ENCODE results near the gene ZNF778. TPM values are rescaled to one million over a fixed set of nuclear protein-coding genes. Genes with fewer than 3 reads are reported as not detected.

The ZNF778 gene
- total and polyA plus RNA-seq, 2 donors (not counting 1 experiment from before 2014, with no cell fraction given): 2.2 to 13.4 TPM

DNA sequence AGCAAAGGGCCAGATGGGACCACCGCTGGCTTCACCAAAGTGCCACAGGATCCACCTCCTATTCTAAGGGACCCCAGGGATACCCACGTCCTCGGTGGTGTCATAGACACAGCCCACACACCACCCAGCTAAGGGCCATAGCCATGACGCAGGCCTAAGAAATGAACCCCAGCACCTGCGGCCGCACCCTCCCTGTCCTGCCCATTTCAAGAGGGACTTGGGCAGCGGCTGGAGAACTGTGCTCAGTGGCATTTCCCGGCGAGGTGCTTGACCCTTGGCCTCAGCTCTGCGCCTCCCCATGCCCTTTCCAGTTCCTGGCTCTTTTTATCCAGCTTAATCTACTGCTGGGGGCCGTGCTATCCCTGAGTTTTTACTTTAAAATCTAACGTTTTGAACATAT is 27.3 kb downstream of the ZNF778 start:
- H2AFZ ChIP-seq (ENCODE audit: insufficient read depth, low read depth, low read length, poor library complexity, severe bottlenecking): no peak overlapping the region
- DNase-seq (no peak), ATAC-seq (ENCODE audit: low read depth) (no peak)
- Mint-ChIP-seq H3K27ac (no peak overlapping the region), H3K4me1 (peaks cover 15% of the 10 kb centered on the region), H3K27me3 (no peaks in the 10 kb centered on the region), H3K9me3 (ENCODE audit: insufficient read depth) (no peaks in the 10 kb centered on the region), H3K4me3 (no peak overlapping the region)
- intact Hi-C loops (cut with micrococcal nuclease): loop anchor here (10.0 kb wide), 1 partner anchor 410 kb away; the partner anchor contains the start of genes CHMP1A and SPATA33
- H3K9ac ChIP-seq (ENCODE audit: low read length): no peak overlapping the region
- H3K27ac ChIP-seq (ENCODE audit: low read length in 2 of 2): no peak overlapping the region
- peaks cover 0 to 27% (median under 1%) of the 10 kb centered on the region in 3 donors for H3K9me3 ChIP-seq (ENCODE audit: control extremely low read depth in 1 of 3, control insufficient read depth in 2 of 3, insufficient read depth in 1 of 3, low read length in 2 of 3)
- no peak overlapping the region for H3K4me2 ChIP-seq (replicated peaks; ENCODE audit: low read depth, low read length, poor library complexity, severe bottlenecking)
- TF ChIP-seq, protein P1, sequence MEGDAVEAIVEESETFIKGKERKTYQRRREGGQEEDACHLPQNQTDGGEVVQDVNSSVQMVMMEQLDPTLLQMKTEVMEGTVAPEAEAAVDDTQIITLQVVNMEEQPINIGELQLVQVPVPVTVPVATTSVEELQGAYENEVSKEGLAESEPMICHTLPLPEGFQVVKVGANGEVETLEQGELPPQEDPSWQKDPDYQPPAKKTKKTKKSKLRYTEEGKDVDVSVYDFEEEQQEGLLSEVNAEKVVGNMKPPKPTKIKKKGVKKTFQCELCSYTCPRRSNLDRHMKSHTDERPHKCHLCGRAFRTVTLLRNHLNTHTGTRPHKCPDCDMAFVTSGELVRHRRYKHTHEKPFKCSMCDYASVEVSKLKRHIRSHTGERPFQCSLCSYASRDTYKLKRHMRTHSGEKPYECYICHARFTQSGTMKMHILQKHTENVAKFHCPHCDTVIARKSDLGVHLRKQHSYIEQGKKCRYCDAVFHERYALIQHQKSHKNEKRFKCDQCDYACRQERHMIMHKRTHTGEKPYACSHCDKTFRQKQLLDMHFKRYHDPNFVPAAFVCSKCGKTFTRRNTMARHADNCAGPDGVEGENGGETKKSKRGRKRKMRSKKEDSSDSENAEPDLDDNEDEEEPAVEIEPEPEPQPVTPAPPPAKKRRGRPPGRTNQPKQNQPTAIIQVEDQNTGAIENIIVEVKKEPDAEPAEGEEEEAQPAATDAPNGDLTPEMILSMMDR (IDR thresholded peaks at IDR 0.05): no peak
- TF ChIP-seq EZH2 (IDR thresholded peaks at IDR 0.05; ENCODE audit: borderline replicate concordance, insufficient read depth, low read depth, low read length, poor library complexity, severe bottlenecking): no peak
- no peaks in the 10 kb centered on the region for H4K20me1 ChIP-seq (ENCODE audit: control insufficient read depth, insufficient read depth, low read length, poor library complexity, severe bottlenecking)
- peaks cover 3 to 21% of the 10 kb centered on the region in 2 donors for H3K4me1 ChIP-seq (ENCODE audit: control insufficient read depth in 2 of 2, insufficient read depth in 2 of 2, low read length in 2 of 2)
- no peaks in the 10 kb centered on the region for H3K36me3 ChIP-seq (replicated peaks in 1 of 2; ENCODE audit: control extremely low read depth in 1 of 2, control insufficient read depth in 1 of 2, extremely low read depth in 1 of 2, insufficient read depth in 2 of 2, low read length in 1 of 2)
- 86% methylated on average over 10 of the region's 12 CpGs for WGBS (ENCODE audit: insufficient coverage)
- no peaks in the 10 kb centered on the region for H3K27me3 ChIP-seq (replicated peaks in 1 of 4; ENCODE audit: control extremely low read depth in 1 of 4, control insufficient read depth in 3 of 4, insufficient read depth in 4 of 4, low read length in 3 of 4)
- CTCF ChIA-PET: interaction anchor here (1.2 kb wide), 1 partner anchor 44 kb away, joined by 3 read pairs; no protein-coding TSS in a partner anchor
- no peaks in the 10 kb centered on the region for H3K79me2 ChIP-seq (ENCODE audit: control insufficient read depth, insufficient read depth, low read length)
- POLR2A ChIA-PET: no interaction called here
- H3K4me3 ChIP-seq (ENCODE audit: control extremely low read depth in 1 of 5, extremely low read depth in 1 of 5, insufficient read depth in 1 of 5, low read depth in 2 of 5, low read length in 4 of 5): no peak overlapping the region

DNA sequence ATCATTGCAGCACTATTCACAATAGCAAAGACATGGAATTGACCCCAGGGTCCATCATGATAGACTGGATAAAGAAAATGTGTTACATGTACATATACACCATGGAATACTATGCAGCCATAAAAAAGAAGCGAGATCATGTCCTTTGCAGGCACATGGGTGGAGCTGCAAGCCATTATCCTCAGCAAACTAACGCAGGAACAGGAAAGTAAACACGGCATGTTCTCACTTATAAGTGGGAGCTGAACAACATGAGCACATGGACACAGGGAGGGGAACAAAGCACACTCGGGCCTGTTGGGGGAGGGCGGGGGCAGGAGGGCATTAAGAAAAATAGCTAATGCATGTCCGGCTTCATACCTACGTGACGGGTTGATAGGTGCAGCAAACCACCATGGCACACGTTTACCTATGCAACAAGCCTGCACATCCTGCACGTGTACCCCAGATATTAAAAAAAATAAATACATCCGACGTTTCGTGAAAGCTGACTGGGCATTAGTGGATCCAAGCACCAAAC is 28.9 kb downstream of the ZNF778 start:
- Histone ChIP-seq H3K36me3 (replicated peaks in 1 of 2; ENCODE audit: control extremely low read depth in 1 of 2, control insufficient read depth in 1 of 2, extremely low read depth in 1 of 2, insufficient read depth in 2 of 2, low read length in 1 of 2) (no peaks in the 10 kb centered on the region), H3K27ac (ENCODE audit: low read length in 2 of 2) (no peak overlapping the region), H3K9me3 (ENCODE audit: control extremely low read depth in 1 of 3, control insufficient read depth in 2 of 3, insufficient read depth in 1 of 3, low read length in 2 of 3) (peaks cover 1 to 35% (median 7%) of the 10 kb centered on the region in 3 donors), H4K20me1 (ENCODE audit: control insufficient read depth, insufficient read depth, low read length, poor library complexity, severe bottlenecking) (no peaks in the 10 kb centered on the region), H3K4me3 (ENCODE audit: control extremely low read depth in 1 of 5, extremely low read depth in 1 of 5, insufficient read depth in 1 of 5, low read depth in 2 of 5, low read length in 4 of 5) (peak overlapping the region in 1 of 5 experiments; percentile 59), H3K27me3 (replicated peaks in 1 of 4; ENCODE audit: control extremely low read depth in 1 of 4, control insufficient read depth in 3 of 4, insufficient read depth in 4 of 4, low read length in 3 of 4) (no peaks in the 10 kb centered on the region), H3K4me1 (ENCODE audit: control insufficient read depth in 2 of 2, insufficient read depth in 2 of 2, low read length in 2 of 2) (peaks cover 3 to 15% of the 10 kb centered on the region in 2 donors), H3K9ac (ENCODE audit: low read length) (peak overlapping the region; percentile 39), H3K79me2 (ENCODE audit: control insufficient read depth, insufficient read depth, low read length) (no peaks in the 10 kb centered on the region), H3K4me2 (replicated peaks; ENCODE audit: low read depth, low read length, poor library complexity, severe bottlenecking) (peak overlapping the region; percentile 93), H2AFZ (ENCODE audit: insufficient read depth, low read depth, low read length, poor library complexity, severe bottlenecking) (peak overlapping the region; percentile 83)
- no peak for TF ChIP-seq EZH2 (IDR thresholded peaks at IDR 0.05; ENCODE audit: borderline replicate concordance, insufficient read depth, low read depth, low read length, poor library complexity, severe bottlenecking)
- TF ChIP-seq, protein P1 (IDR thresholded peaks at IDR 0.05): no peak
- H3K27ac Mint-ChIP-seq: no peak overlapping the region
- ChIA-PET POLR2A (interaction anchor here (1.5 to 1.6 kb wide), 2 partner anchors 29 to 318 kb away, joined by 3 to 4 read pairs; partner anchors contain the start of gene ZNF778), CTCF (interaction anchor here (1.0 kb wide), 1 partner anchor 19 kb away, joined by 3 read pairs; no protein-coding TSS in a partner anchor)
- no peaks in the 10 kb centered on the region for H3K27me3 Mint-ChIP-seq
- peak overlapping the region; percentile 78 for H3K4me3 Mint-ChIP-seq
- no peak for DNase-seq
- intact Hi-C loops (cut with micrococcal nuclease): loop anchor here (2.0 to 10.0 kb wide), 2 partner anchors 76 to 408 kb away; partner anchors contain the start of genes CDH15, CHMP1A and SPATA33
- ATAC-seq (ENCODE audit: low read depth): no peak
- H3K9me3 Mint-ChIP-seq (ENCODE audit: insufficient read depth): peaks cover 5% of the 10 kb centered on the region
- WGBS (ENCODE audit: insufficient coverage): 76% methylated on average over 12 of the region's 13 CpGs
- peaks cover 7% of the 10 kb centered on the region for H3K4me1 Mint-ChIP-seq

Measured in B cell (primary cell).